ENCODE results near the gene TCAF1. TPM values are rescaled to one million over a fixed set of nuclear protein-coding genes. Genes with fewer than 3 reads are reported as not detected.
"Not testable (repeated sequence)": the region's sequence is repeated elsewhere in the genome, so short reads cannot be mapped to it uniquely, and the experiment has no call there.

TCAF1 gene
- total and polyA plus RNA-seq, 2 of the 4 experiments (the other 2 are of a cell fraction): 39.3 to 91.8 TPM

DNA sequence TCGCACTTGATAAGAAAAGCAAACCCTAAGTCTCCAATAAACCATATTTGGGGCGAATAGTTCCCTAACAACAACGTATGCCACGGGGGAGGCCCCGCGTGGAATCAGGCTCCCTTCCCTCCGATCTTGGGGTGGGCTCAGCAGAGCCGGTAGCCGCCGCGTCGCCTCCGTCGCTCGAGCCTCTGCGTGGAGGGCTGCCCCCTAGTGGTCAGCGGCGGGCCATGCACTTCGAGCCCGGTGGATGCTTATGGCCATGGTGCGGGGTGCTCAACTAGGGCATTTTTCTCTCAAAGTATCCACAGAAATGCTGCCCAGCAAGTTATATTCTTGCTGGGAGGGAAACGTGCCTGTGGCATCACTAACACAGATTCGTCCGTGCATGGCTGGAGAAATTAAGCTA is 64.8 kb downstream of the TCAF1 start:
- no CpG with 5 or more reads among the region's 24 CpGs for WGBS, 2 experiments (ENCODE audit: extremely low coverage in 2 of 2, insufficient read length in 1 of 2)
- H2AFZ ChIP-seq (replicated peaks; ENCODE audit: low read length, poor library complexity); CTCF ChIA-PET; H3K27ac ChIP-seq (ENCODE audit: insufficient read depth, low read length); H3K36me3 ChIP-seq (ENCODE audit: control insufficient read depth, insufficient read depth, low read length); H3K9me3 ChIP-seq (ENCODE audit: control insufficient read depth, insufficient read depth, low read length); H3K9me1 ChIP-seq (ENCODE audit: insufficient read depth, low read length); H3K4me2 ChIP-seq (ENCODE audit: low read depth, low read length); H4K20me1 ChIP-seq (ENCODE audit: insufficient read depth, low read length); BruUV-seq (replicated peaks); H3K27me3 ChIP-seq (ENCODE audit: control insufficient read depth, insufficient read depth, low read length); H2BK5ac ChIP-seq (ENCODE audit: low read depth, low read length, poor library complexity, severe bottlenecking); H3K9ac ChIP-seq (ENCODE audit: low read depth, low read length); H2AK5ac ChIP-seq (ENCODE audit: low read depth, low read length); H4K8ac ChIP-seq (ENCODE audit: low read depth in 2 of 2, low read length in 2 of 2); DNase-seq; H2BK20ac ChIP-seq (ENCODE audit: low read depth, low read length); dilution Hi-C loops (cut with HindIII; ENCODE audit: low sequenced_read_pairs, unreplicated experiment); H3K23ac ChIP-seq (ENCODE audit: low read depth, low read length); H3K56ac ChIP-seq (ENCODE audit: extremely low read depth, insufficient read depth, low read length); H3K14ac ChIP-seq (replicated peaks; ENCODE audit: low read depth, low read length); H3K4me3 ChIP-seq (ENCODE audit: insufficient read depth, low read depth, low read length); H3K4me1 ChIP-seq (ENCODE audit: control insufficient read depth, insufficient read depth, low read length); H3K79me1 ChIP-seq (ENCODE audit: low read depth in 1 of 2, low read length in 2 of 2); intact Hi-C loops (cut with micrococcal nuclease); H2AK9ac ChIP-seq (replicated peaks; ENCODE audit: low read depth, low read length, poor library complexity); H3K18ac ChIP-seq (ENCODE audit: low read depth, low read length); H2BK120ac ChIP-seq (ENCODE audit: low read depth, low read length); H4K91ac ChIP-seq (ENCODE audit: insufficient read depth, low read depth, low read length); H4K5ac ChIP-seq (ENCODE audit: low read depth, low read length); in situ Hi-C loops (cut with MboI; ENCODE audit: low sequenced_read_pairs); H2BK15ac ChIP-seq (ENCODE audit: low read depth, low read length); POLR2A ChIA-PET (ENCODE audit: unreplicated experiment); H3K4ac ChIP-seq (ENCODE audit: low read depth, low read length): not testable (repeated sequence)
- peak; percentile 86 for ATAC-seq (ENCODE audit: low read depth)
- TF ChIP-seq RAD21 (IDR thresholded peaks at IDR 0.05; ENCODE audit: low read length) (peak; percentile 30), SMC3 (IDR thresholded peaks at IDR 0.05; ENCODE audit: low read depth, low read length) (peak; percentile 26; the same call in 1 of the 2 replicates)
- TF ChIP-seq, protein P1, sequence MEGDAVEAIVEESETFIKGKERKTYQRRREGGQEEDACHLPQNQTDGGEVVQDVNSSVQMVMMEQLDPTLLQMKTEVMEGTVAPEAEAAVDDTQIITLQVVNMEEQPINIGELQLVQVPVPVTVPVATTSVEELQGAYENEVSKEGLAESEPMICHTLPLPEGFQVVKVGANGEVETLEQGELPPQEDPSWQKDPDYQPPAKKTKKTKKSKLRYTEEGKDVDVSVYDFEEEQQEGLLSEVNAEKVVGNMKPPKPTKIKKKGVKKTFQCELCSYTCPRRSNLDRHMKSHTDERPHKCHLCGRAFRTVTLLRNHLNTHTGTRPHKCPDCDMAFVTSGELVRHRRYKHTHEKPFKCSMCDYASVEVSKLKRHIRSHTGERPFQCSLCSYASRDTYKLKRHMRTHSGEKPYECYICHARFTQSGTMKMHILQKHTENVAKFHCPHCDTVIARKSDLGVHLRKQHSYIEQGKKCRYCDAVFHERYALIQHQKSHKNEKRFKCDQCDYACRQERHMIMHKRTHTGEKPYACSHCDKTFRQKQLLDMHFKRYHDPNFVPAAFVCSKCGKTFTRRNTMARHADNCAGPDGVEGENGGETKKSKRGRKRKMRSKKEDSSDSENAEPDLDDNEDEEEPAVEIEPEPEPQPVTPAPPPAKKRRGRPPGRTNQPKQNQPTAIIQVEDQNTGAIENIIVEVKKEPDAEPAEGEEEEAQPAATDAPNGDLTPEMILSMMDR (conservative IDR thresholded peaks at IDR 0.05; ENCODE audit: low read depth, low read length): peak; percentile 37

DNA sequence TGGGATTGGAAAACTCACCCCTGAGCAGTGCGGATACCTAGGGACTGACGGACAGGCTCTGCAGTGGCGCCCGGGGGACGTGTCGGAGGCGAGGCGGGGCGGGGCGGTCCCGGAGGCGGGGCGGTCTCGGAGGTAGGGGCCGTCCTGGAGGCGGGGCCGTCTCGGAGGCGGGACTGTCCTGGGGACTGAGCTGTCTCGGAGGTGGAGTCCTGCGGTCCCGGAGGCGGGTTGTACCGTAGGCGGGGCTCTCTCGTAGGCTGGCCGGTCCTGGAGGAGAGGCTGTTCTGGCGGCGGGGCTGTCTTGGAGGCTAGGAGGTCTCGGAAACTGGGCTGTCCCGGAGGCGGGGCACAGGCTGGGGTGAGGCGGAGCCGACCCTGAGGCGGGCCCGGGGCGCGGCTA is 65.4 kb downstream of the TCAF1 start:
- H3K9me3 ChIP-seq (ENCODE audit: control insufficient read depth, insufficient read depth, low read length); H2AK9ac ChIP-seq (replicated peaks; ENCODE audit: low read depth, low read length, poor library complexity); H3K56ac ChIP-seq (ENCODE audit: extremely low read depth, insufficient read depth, low read length); in situ Hi-C loops (cut with MboI; ENCODE audit: low sequenced_read_pairs); H3K23ac ChIP-seq (ENCODE audit: low read depth, low read length); H3K79me1 ChIP-seq (ENCODE audit: low read depth in 1 of 2, low read length in 2 of 2); H4K20me1 ChIP-seq (ENCODE audit: insufficient read depth, low read length); H4K8ac ChIP-seq (ENCODE audit: low read depth in 2 of 2, low read length in 2 of 2); H2AK5ac ChIP-seq (ENCODE audit: low read depth, low read length); H3K36me3 ChIP-seq (ENCODE audit: control insufficient read depth, insufficient read depth, low read length); POLR2A ChIA-PET (ENCODE audit: unreplicated experiment); BruUV-seq (replicated peaks); H3K14ac ChIP-seq (replicated peaks; ENCODE audit: low read depth, low read length); H2BK120ac ChIP-seq (ENCODE audit: low read depth, low read length); H2BK5ac ChIP-seq (ENCODE audit: low read depth, low read length, poor library complexity, severe bottlenecking); CTCF ChIA-PET; H3K27me3 ChIP-seq (ENCODE audit: control insufficient read depth, insufficient read depth, low read length); H2BK20ac ChIP-seq (ENCODE audit: low read depth, low read length); H3K9ac ChIP-seq (ENCODE audit: low read depth, low read length); H3K4me1 ChIP-seq (ENCODE audit: control insufficient read depth, insufficient read depth, low read length); H2AFZ ChIP-seq (replicated peaks; ENCODE audit: low read length, poor library complexity); H3K18ac ChIP-seq (ENCODE audit: low read depth, low read length); H2BK15ac ChIP-seq (ENCODE audit: low read depth, low read length); dilution Hi-C loops (cut with HindIII; ENCODE audit: low sequenced_read_pairs, unreplicated experiment); H3K9me1 ChIP-seq (ENCODE audit: insufficient read depth, low read length); H4K91ac ChIP-seq (ENCODE audit: insufficient read depth, low read depth, low read length); H3K4ac ChIP-seq (ENCODE audit: low read depth, low read length); intact Hi-C loops (cut with micrococcal nuclease); H3K27ac ChIP-seq (ENCODE audit: insufficient read depth, low read length); H4K5ac ChIP-seq (ENCODE audit: low read depth, low read length); DNase-seq; H3K4me2 ChIP-seq (ENCODE audit: low read depth, low read length): not testable (repeated sequence)
- no CpG with 5 or more reads among the region's 38 CpGs for WGBS, 2 experiments (ENCODE audit: extremely low coverage in 2 of 2, insufficient read length in 1 of 2)
- H3K4me3 ChIP-seq (ENCODE audit: insufficient read depth, low read depth, low read length): peak overlapping the region; percentile 40
- peak; percentile 96 for ATAC-seq (ENCODE audit: low read depth)
